ENCODE results near the gene HDAC8. TPM values are rescaled to one million over a fixed set of nuclear protein-coding genes. Genes with fewer than 3 reads are reported as not detected.

The HDAC8 gene
- total RNA-seq, 1 experiment from 2014 or later: 33.5 TPM

- no peak for ATAC-seq
- H3K9me3 ChIP-seq (ENCODE audit: control insufficient read depth, insufficient read depth, low read depth, low read length): no peaks in the 10 kb centered on the region
- H3K27me3 ChIP-seq (ENCODE audit: control insufficient read depth, insufficient read depth, low read length): no peaks in the 10 kb centered on the region
- H3K4me1 ChIP-seq (ENCODE audit: control insufficient read depth, insufficient read depth, low read length): no peaks in the 10 kb centered on the region
- no peak overlapping the region for H3K4me3 ChIP-seq (ENCODE audit: low read depth in 2 of 2, low read length in 2 of 2)
- H3K27ac ChIP-seq (ENCODE audit: low read length): no peak overlapping the region
- CTCF ChIA-PET: no interaction called here
- TF ChIP-seq POLR2AphosphoS5 (IDR thresholded peaks at IDR 0.05; ENCODE audit: low read depth, low read length) (no peak), SIN3A (IDR thresholded peaks at IDR 0.05; ENCODE audit: borderline replicate concordance, insufficient read depth, low read depth, low read length) (no peak)
- H3K36me3 ChIP-seq (ENCODE audit: control insufficient read depth, insufficient read depth, low read length): no peaks in the 10 kb centered on the region
- BruUV-seq (replicated peaks): no TSS peak
- POLR2A ChIA-PET: no interaction called here
- in situ Hi-C loops (cut with HindIII; ENCODE audit: low pct_unique_long_range_greater_than_20kb, low sequenced_read_pairs): no loop called here
- DNase-seq (ENCODE audit: low read depth, low spot score): no peak
- intact Hi-C loops (cut with micrococcal nuclease; ENCODE audit: unreplicated experiment): no loop called here
Measured at GRCh38 chrX:72467135-72467534, 105.5 kb downstream of the HDAC8 start.

GRCh38 chrX:72466493-72466892, 106.2 kb downstream of the HDAC8 start:
- no peak overlapping the region for H3K4me3 ChIP-seq (ENCODE audit: low read depth in 2 of 2, low read length in 2 of 2)
- H3K9me3 ChIP-seq (ENCODE audit: control insufficient read depth, insufficient read depth, low read depth, low read length): no peaks in the 10 kb centered on the region
- H3K27me3 ChIP-seq (ENCODE audit: control insufficient read depth, insufficient read depth, low read length): no peaks in the 10 kb centered on the region
- ATAC-seq: no peak
- no TSS peak for BruUV-seq (replicated peaks)
- ChIA-PET CTCF (no interaction called here), POLR2A (no interaction called here)
- in situ Hi-C loops (cut with HindIII; ENCODE audit: low pct_unique_long_range_greater_than_20kb, low sequenced_read_pairs): no loop called here
- intact Hi-C loops (cut with micrococcal nuclease; ENCODE audit: unreplicated experiment): no loop called here
- no peak overlapping the region for H3K27ac ChIP-seq (ENCODE audit: low read length)
- no peaks in the 10 kb centered on the region for H3K4me1 ChIP-seq (ENCODE audit: control insufficient read depth, insufficient read depth, low read length)
- no peak for DNase-seq (ENCODE audit: low read depth, low spot score)
- no peak for TF ChIP-seq SIN3A (IDR thresholded peaks at IDR 0.05; ENCODE audit: borderline replicate concordance, insufficient read depth, low read depth, low read length)
- TF ChIP-seq POLR2AphosphoS5 (IDR thresholded peaks at IDR 0.05; ENCODE audit: low read depth, low read length): no peak
- no peak for TF ChIP-seq CTCF (IDR thresholded peaks at IDR 0.05)
- TF ChIP-seq TCF7L2 (IDR thresholded peaks at IDR 0.05; ENCODE audit: low read depth, low read length): no peak
- TF ChIP-seq REST (IDR thresholded peaks at IDR 0.05; ENCODE audit: insufficient read depth in 1 of 2, low read depth in 2 of 2, low read length in 1 of 2): no peak
- H3K36me3 ChIP-seq (ENCODE audit: control insufficient read depth, insufficient read depth, low read length): peaks cover 5% of the 10 kb centered on the region

GRCh38 chrX:72465889-72466288, 106.8 kb downstream of the HDAC8 start:
- intact Hi-C loops (cut with micrococcal nuclease; ENCODE audit: unreplicated experiment) (no loop called here), in situ Hi-C loops (cut with HindIII; ENCODE audit: low pct_unique_long_range_greater_than_20kb, low sequenced_read_pairs) (no loop called here)
- Histone ChIP-seq H3K36me3 (ENCODE audit: control insufficient read depth, insufficient read depth, low read length) (peaks cover 5% of the 10 kb centered on the region), H3K4me3 (ENCODE audit: low read depth in 2 of 2, low read length in 2 of 2) (no peak overlapping the region), H3K9me3 (ENCODE audit: control insufficient read depth, insufficient read depth, low read depth, low read length) (no peaks in the 10 kb centered on the region), H3K27me3 (ENCODE audit: control insufficient read depth, insufficient read depth, low read length) (no peaks in the 10 kb centered on the region), H3K27ac (ENCODE audit: low read length) (no peak overlapping the region), H3K4me1 (ENCODE audit: control insufficient read depth, insufficient read depth, low read length) (no peaks in the 10 kb centered on the region)
- BruUV-seq (replicated peaks): no TSS peak
- no peak for DNase-seq (ENCODE audit: low read depth, low spot score)
- ChIA-PET CTCF (no interaction called here), POLR2A (no interaction called here)
- no peak for ATAC-seq
- TF ChIP-seq REST (IDR thresholded peaks at IDR 0.05; ENCODE audit: insufficient read depth in 1 of 2, low read depth in 2 of 2, low read length in 1 of 2) (no peak), TCF7L2 (IDR thresholded peaks at IDR 0.05; ENCODE audit: low read depth, low read length) (no peak), SIN3A (IDR thresholded peaks at IDR 0.05; ENCODE audit: borderline replicate concordance, insufficient read depth, low read depth, low read length) (no peak), CTCF (IDR thresholded peaks at IDR 0.05) (no peak), POLR2AphosphoS5 (IDR thresholded peaks at IDR 0.05; ENCODE audit: low read depth, low read length) (no peak)
